ENCODE data around the gene MLN.

Gene MLN

DNA sequence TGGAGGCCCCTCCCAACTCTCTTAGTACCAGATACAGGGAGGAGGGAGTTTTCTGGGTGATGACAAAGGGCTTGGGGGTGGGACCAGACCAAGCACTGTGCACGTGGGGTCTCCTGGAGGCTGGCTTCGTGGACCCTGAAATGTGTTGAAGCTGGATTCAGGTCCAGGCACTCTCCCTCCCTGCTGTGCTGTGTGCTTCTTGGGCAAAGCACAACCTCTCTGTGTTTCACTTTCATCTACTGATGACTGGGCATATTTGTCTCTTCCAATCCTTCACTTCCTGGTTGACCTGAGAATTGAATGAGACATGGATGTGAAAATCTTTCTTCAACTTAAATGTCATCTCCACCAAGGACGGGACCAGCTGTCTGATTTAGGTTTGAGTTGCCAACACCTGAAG is 14.5 kb upstream of the MLN start:
- TF ChIP-seq ZFX (IDR thresholded peaks at IDR 0.05): no peak
- TF ChIP-seq, protein P1, sequence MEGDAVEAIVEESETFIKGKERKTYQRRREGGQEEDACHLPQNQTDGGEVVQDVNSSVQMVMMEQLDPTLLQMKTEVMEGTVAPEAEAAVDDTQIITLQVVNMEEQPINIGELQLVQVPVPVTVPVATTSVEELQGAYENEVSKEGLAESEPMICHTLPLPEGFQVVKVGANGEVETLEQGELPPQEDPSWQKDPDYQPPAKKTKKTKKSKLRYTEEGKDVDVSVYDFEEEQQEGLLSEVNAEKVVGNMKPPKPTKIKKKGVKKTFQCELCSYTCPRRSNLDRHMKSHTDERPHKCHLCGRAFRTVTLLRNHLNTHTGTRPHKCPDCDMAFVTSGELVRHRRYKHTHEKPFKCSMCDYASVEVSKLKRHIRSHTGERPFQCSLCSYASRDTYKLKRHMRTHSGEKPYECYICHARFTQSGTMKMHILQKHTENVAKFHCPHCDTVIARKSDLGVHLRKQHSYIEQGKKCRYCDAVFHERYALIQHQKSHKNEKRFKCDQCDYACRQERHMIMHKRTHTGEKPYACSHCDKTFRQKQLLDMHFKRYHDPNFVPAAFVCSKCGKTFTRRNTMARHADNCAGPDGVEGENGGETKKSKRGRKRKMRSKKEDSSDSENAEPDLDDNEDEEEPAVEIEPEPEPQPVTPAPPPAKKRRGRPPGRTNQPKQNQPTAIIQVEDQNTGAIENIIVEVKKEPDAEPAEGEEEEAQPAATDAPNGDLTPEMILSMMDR (conservative IDR thresholded peaks at IDR 0.05): no peak
- no peak overlapping the region for H3K27ac ChIP-seq

DNA sequence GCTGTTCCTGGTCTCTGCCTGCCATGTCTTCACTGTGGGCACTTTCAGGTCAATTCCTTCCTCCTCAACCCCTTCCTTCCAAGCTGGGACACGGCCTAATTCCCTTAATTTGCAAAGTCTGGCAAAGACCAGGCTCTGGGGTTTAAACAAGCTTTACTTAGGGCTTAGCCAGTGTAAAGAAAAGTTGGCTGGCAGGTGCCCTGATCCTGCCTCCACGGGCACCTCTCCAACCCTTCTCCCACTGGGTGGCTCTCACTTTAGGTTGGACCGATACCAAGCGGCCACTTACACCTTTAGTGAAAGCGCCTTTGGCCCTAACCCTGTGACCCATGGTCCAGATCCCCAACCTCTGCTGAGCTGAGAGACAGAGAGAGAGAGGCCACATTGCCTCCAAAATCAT is 13.7 kb upstream of the MLN start:
- TF ChIP-seq, protein P1 (conservative IDR thresholded peaks at IDR 0.05): no peak
- TF ChIP-seq ZFX (IDR thresholded peaks at IDR 0.05): no peak
- no peak overlapping the region for H3K27ac ChIP-seq

GRCh38 chr6:33816911-33817310 is 13.1 kb upstream of the MLN start:
- no peak overlapping the region for H3K27ac ChIP-seq
- TF ChIP-seq, protein P1 (conservative IDR thresholded peaks at IDR 0.05): no peak
- no peak for TF ChIP-seq ZFX (IDR thresholded peaks at IDR 0.05)

GRCh38 chr6:33815854-33816253 is 12.1 kb upstream of the MLN start:
- H3K27ac ChIP-seq: no peak overlapping the region
- TF ChIP-seq ZFX (IDR thresholded peaks at IDR 0.05): no peak
- TF ChIP-seq, protein P1 (conservative IDR thresholded peaks at IDR 0.05): no peak

- TF ChIP-seq, protein P1 (conservative IDR thresholded peaks at IDR 0.05): no peak
- H3K27ac ChIP-seq: no peak overlapping the region
These were observed 10.5 kb upstream of the MLN start for GRCh38 chr6:33813990-33814985.

- H3K27ac ChIP-seq: no peak overlapping the region
These were observed 9.6 kb upstream of the MLN start for GRCh38 chr6:33813246-33813904.

More at GRCh38 chr6:33813246-33813904, 9.6 kb upstream of the MLN start:
- TF ChIP-seq ZFX (IDR thresholded peaks at IDR 0.05): no peak
- TF ChIP-seq, protein P1 (conservative IDR thresholded peaks at IDR 0.05): no peak
